Left ventricle myocardium inferior (tissue), 1 donor: Measurements from ENCODE around the gene NR2F1-AS1. TPM values are rescaled to one million over a fixed set of nuclear protein-coding genes. Genes with fewer than 3 reads are reported as not detected.
"Not testable (repeated sequence)": the region's sequence is repeated elsewhere in the genome, so short reads cannot be mapped to it uniquely, and the experiment has no call there.

ENCODE experiments used
- DNase-seq: peaks from one replicate; pipeline ENCODE4 v3.0.0-alpha.2; 2020
- H3K27ac ChIP-seq: fragments of 200-600 bp; replicated peaks from 2 replicates; pipeline ENCODE4 v1.8.0; 2021
- H3K27me3 ChIP-seq: fragments of 200-600 bp; 2 replicates; pipeline ENCODE4 v1.8.0; 2021; ENCODE audit warnings: low read depth
- H3K36me3 ChIP-seq: fragments of 200-600 bp; 2 replicates; pipeline ENCODE4 v1.8.0; 2021
- H3K4me1 ChIP-seq: fragments of 200-600 bp; 2 replicates; pipeline ENCODE4 v1.8.0; 2021
- H3K4me3 ChIP-seq: fragments of 200-600 bp; 2 replicates; pipeline ENCODE4 v1.8.0; 2021; ENCODE audit warnings: mild to moderate bottlenecking, moderate library complexity
- H3K9me3 ChIP-seq: fragments of 200-600 bp; replicated peaks from 2 replicates; pipeline ENCODE4 v1.8.0; 2021
- intact Hi-C: fragments of 100-400 bp; cut with micrococcal nuclease; formaldehyde crosslinking; loops from one replicate; pipeline ENCODE4 v1.11.0; 2022
- total RNA-seq: library from RNA; stranded (reverse); fragmentation: NEBNext Ultra II Directional; extraction: Animal tissue kit (Norgen Biotek cat#: 25700); gene quantifications from one replicate; pipeline ENCODE4 v1.2.1, GENCODE V29; 2021
- TF ChIP-seq, protein P1 (sequence below): fragments of 200-600 bp; IDR thresholded peaks from 2 replicates; pipeline ENCODE4 v1.8.0; 2021; ENCODE audit warnings: antibody characterized with exemption, mild to moderate bottlenecking, borderline replicate concordance
- donor health status: DM: no; HTN: yes; CAD: no; lungs with severe emphysema.

Gene NR2F1-AS1
- total RNA-seq, 1 donor from 2014 or later: 0.60 TPM

DNA sequence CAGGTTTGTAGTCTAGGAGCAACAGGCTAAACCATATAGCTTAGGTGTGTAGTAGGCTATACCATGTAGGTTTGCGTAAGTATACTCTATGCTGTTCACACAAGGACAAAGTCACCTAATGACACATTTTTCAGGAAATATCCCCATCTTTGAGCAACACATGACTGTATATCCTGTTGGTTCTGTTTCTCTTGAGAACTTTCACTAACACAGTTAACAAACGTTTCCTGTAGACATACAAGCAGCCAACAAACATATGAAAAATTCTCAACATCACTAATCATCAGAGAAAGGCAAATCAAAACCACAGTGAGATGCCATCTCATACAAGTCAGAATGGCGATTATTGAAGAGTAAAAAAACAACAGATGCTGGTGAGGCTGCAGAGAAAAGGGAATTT, 68.2 kb downstream of the NR2F1-AS1 start:
- no peaks in the 10 kb centered on the region for H3K36me3 ChIP-seq
- no peak for DNase-seq
- TF ChIP-seq, protein P1, sequence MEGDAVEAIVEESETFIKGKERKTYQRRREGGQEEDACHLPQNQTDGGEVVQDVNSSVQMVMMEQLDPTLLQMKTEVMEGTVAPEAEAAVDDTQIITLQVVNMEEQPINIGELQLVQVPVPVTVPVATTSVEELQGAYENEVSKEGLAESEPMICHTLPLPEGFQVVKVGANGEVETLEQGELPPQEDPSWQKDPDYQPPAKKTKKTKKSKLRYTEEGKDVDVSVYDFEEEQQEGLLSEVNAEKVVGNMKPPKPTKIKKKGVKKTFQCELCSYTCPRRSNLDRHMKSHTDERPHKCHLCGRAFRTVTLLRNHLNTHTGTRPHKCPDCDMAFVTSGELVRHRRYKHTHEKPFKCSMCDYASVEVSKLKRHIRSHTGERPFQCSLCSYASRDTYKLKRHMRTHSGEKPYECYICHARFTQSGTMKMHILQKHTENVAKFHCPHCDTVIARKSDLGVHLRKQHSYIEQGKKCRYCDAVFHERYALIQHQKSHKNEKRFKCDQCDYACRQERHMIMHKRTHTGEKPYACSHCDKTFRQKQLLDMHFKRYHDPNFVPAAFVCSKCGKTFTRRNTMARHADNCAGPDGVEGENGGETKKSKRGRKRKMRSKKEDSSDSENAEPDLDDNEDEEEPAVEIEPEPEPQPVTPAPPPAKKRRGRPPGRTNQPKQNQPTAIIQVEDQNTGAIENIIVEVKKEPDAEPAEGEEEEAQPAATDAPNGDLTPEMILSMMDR: no peak
- H3K27ac ChIP-seq: no peak overlapping the region
- no peaks in the 10 kb centered on the region for H3K4me1 ChIP-seq
- H3K4me3 ChIP-seq: no peak overlapping the region
- H3K27me3 ChIP-seq: no peaks in the 10 kb centered on the region
- no peaks in the 10 kb centered on the region for H3K9me3 ChIP-seq
- intact Hi-C loops: no loop called here

DNA sequence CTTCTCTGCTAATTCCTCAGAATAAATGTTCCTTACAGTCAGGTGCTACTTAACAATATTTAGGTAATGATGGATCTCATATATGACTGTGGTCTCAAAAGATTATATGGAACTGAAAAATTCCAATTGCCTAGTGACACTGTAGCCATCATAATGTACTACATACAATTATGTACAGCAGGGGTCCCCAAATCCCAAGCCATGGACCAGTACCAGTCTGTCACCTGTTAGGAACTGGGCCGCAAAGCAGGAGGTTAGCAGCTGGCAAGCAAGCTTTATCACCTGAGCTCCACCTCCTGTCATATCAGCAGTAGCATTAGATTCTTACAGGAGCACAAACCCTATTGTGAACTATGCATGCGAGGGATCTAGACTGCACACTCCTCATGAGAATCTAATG, 69.6 kb downstream of the NR2F1-AS1 start:
- intact Hi-C loops: no loop called here
- DNase-seq: no peak
- TF ChIP-seq, protein P1: no peak
- Histone ChIP-seq H3K27ac (no peak overlapping the region), H3K4me3 (no peak overlapping the region), H3K36me3 (no peaks in the 10 kb centered on the region), H3K4me1 (no peaks in the 10 kb centered on the region), H3K9me3 (no peaks in the 10 kb centered on the region), H3K27me3 (no peaks in the 10 kb centered on the region)

DNA sequence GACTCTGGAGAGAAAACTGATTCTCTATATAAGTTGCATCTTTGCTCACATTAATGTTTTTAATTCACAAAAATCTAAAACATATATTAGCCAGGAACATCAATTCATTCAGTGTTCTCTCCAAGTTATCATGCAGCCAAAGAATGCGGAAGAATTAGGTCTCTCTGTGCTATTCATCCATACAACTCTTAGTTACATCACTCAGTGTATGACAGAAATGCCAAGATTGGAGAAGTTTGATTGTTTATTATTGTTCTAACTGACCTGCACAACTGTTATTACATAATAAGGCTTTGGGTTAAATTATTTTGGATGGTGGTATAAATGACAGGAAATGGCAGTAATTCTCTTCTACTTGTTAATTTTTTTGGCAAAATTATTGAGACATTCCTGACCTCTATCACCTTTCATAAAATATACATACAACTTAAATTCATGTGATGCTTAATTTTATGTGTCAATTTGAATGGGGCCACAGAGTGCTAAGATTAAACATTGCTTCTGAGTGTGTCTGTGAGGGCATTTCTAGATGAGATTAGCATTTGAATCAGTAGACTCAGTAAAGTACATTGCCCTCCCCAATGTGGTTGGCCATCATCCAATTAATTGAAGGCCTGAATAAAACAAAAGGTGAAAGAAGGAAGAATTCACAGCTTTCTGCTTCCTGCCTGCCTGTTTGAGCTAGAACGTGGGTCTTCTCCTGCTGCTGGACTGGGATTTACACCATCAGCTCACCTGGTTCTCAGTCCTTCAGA, 70.2 kb downstream of the NR2F1-AS1 start:
- TF ChIP-seq, protein P1: no peak
- Histone ChIP-seq H3K27me3 (no peaks in the 10 kb centered on the region), H3K9me3 (no peaks in the 10 kb centered on the region), H3K4me3 (no peak overlapping the region), H3K27ac (no peak overlapping the region), H3K4me1 (no peaks in the 10 kb centered on the region), H3K36me3 (no peaks in the 10 kb centered on the region)
- intact Hi-C loops: no loop called here
- DNase-seq: no peak

DNA sequence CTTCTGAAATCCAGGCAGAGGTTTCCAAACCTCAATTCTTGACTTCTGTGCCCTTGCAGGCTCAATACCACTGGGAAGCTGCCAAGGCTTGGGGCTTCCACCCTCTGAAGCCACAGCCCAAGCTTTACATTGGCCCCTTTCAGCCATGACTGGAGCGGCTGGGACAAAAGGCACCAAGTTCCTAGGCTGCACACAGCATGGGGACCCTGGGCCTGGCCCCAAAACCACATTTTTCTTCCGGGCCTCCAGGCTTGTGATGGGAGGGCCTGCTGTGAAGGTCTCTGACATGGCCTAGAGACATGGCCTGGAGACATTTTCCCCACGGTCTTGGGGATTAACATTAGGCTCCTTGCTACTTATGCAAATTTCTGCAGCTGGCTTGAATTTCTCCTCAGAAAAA, 75.5 kb downstream of the NR2F1-AS1 start:
- H3K27me3 ChIP-seq, DNase-seq, H3K36me3 ChIP-seq, H3K4me1 ChIP-seq, intact Hi-C loops, H3K27ac ChIP-seq, H3K4me3 ChIP-seq, H3K9me3 ChIP-seq: not testable (repeated sequence)

DNA sequence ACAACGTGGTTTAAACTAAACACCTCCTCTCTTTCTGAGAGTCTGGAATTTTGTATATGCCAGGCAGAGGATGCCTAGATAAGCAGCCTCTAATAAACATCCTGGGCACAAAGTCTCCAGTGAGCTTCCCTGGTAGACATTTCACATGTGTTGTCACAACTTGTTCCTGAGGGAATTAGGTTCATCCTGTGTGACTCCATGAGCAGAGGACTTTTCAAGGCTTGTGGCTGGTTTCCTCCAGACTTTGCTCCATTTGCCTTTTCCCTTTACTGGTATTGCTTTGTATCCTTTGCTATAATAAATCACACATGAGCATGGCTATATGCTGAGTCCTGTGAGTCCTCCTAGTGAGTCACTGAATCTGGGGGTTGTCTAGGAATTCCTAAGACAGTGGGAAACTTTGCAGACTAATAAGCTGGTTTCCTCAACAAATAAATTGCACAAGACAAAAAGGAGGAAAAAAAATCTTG, 77.4 kb downstream of the NR2F1-AS1 start:
- intact Hi-C loops: no loop called here
- Histone ChIP-seq H3K9me3 (no peaks in the 10 kb centered on the region), H3K27ac (no peak overlapping the region), H3K4me3 (no peak overlapping the region), H3K36me3 (no peaks in the 10 kb centered on the region), H3K4me1 (no peaks in the 10 kb centered on the region), H3K27me3 (no peaks in the 10 kb centered on the region)
- no peak for DNase-seq
- TF ChIP-seq, protein P1: no peak

DNA sequence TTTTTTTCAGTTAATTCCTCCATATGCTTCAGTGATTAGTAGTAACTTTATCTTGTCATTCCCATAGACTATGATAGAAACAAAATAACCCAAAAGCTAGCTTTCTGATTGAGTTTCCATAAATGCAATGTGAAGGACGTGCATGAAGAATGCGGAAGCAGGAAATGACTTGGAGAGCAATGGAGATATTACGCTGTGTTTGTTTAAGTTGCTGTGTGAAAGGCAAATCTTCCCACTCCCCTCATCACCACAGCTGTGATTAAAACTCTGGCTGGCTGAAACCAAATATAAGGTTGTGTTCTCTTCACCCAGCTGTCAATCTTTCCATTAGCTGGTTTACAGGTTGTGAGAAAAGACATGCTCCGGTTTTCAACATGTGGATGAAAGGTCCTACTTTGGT, 83.9 kb downstream of the NR2F1-AS1 start:
- DNase-seq: no peak
- TF ChIP-seq, protein P1: no peak
- intact Hi-C loops: no loop called here
- Histone ChIP-seq H3K9me3 (no peaks in the 10 kb centered on the region), H3K27ac (no peak overlapping the region), H3K27me3 (no peaks in the 10 kb centered on the region), H3K36me3 (no peaks in the 10 kb centered on the region), H3K4me1 (no peaks in the 10 kb centered on the region), H3K4me3 (no peak overlapping the region)
